GM12878 (cell line): ENCODE measurements around the gene FANCF. TPM values are rescaled to one million over a fixed set of nuclear protein-coding genes. Genes with fewer than 3 reads are reported as not detected.
A peak's percentile ranks its signal among the peaks of the same experiment; 100 is the strongest.

Experiments
- FOS ChIP-seq: IDR thresholded peaks from 3 replicates; pipeline ENCODE4 v1.6.1; 2011; ENCODE audit warnings: borderline replicate concordance; ENCODE audit not compliant: insufficient read length; ENCODE audit errors: extremely low read depth
- GATAD2B ChIP-seq: fragments of 450-650 bp; conservative IDR thresholded peaks from 2 replicates; pipeline ENCODE4 v1.6.1; 2017; ENCODE audit warnings: low read depth, mild to moderate bottlenecking, moderate library complexity
- IKZF1 ChIP-seq: fragments of 450-650 bp; conservative IDR thresholded peaks from 2 replicates; pipeline ENCODE4 v1.6.1; 2017; ENCODE audit warnings: antibody characterized with exemption, mild to moderate bottlenecking
- IRF5 ChIP-seq: fragments of 450-650 bp; IDR thresholded peaks from 2 replicates; pipeline ENCODE4 v1.6.1; 2017; ENCODE audit warnings: borderline replicate concordance
- JUNB ChIP-seq: IDR thresholded peaks from 2 replicates; pipeline ENCODE4 v1.6.1; 2016; ENCODE audit warnings: antibody characterized with exemption, mild to moderate bottlenecking
- MTA2 ChIP-seq: fragments of 450-650 bp; IDR thresholded peaks from 2 replicates; pipeline ENCODE4 v1.6.1; 2016; ENCODE audit warnings: low read depth, mild to moderate bottlenecking, moderate library complexity
- NR2C2 ChIP-seq: IDR thresholded peaks from 2 replicates; pipeline ENCODE4 v1.6.1; 2011; ENCODE audit warnings: borderline replicate concordance, low read depth; ENCODE audit not compliant: control insufficient read depth, insufficient read length
- NRF1 ChIP-seq: conservative IDR thresholded peaks from 2 replicates; pipeline ENCODE4 v1.6.1; 2011; ENCODE audit warnings: mild to moderate bottlenecking, low read depth, low read length, improper control_type of control experiment
- PAX8 ChIP-seq: fragments of 450-650 bp; IDR thresholded peaks from 2 replicates; pipeline ENCODE4 v1.6.1; 2017; ENCODE audit warnings: mild to moderate bottlenecking, moderate library complexity
- RAD21 ChIP-seq: IDR thresholded peaks from 2 replicates; pipeline ENCODE4 v1.6.1; 2011; ENCODE audit warnings: mild to moderate bottlenecking, low read depth, low read length, moderate library complexity; ENCODE audit not compliant: insufficient read depth
- SMARCA5 ChIP-seq: fragments of 450-650 bp; IDR thresholded peaks from 2 replicates; pipeline ENCODE4 v1.6.1; 2017; ENCODE audit warnings: mild to moderate bottlenecking
- SREBF2 ChIP-seq: IDR thresholded peaks from 2 replicates; pipeline ENCODE4 v1.6.1; 2012; ENCODE audit warnings: mild to moderate bottlenecking, low read length
- SRF ChIP-seq, 2 experiments: IDR thresholded peaks; 2 replicates each; pipeline ENCODE4 v1.6.1; 2011; ENCODE audit warnings: low read depth in 2 of 2, low read length in 2 of 2, mild to moderate bottlenecking in 1 of 2, moderate library complexity in 1 of 2
- TAF1 ChIP-seq: IDR thresholded peaks from 2 replicates; pipeline ENCODE4 v1.6.1; 2011; ENCODE audit warnings: mild to moderate bottlenecking, low read depth, low read length, borderline replicate concordance
- TBL1XR1 ChIP-seq: IDR thresholded peaks from 2 replicates; pipeline ENCODE4 v1.6.1; 2012; ENCODE audit warnings: low read depth, low read length, improper control_type of control experiment
- TCF12 ChIP-seq: IDR thresholded peaks from 2 replicates; pipeline ENCODE4 v1.6.1; 2011; ENCODE audit warnings: low read depth, mild to moderate bottlenecking, low read length
- TCF7 ChIP-seq: IDR thresholded peaks from 2 replicates; pipeline ENCODE4 v1.6.1; 2014; ENCODE audit warnings: antibody characterized with exemption, borderline replicate concordance
- WRNIP1 ChIP-seq: IDR thresholded peaks from 2 replicates; pipeline ENCODE4 v1.6.1; 2011; ENCODE audit warnings: low read depth, low read length, improper control_type of control experiment, borderline replicate concordance
- ZNF207 ChIP-seq: fragments of 450-650 bp; IDR thresholded peaks from 2 replicates; pipeline ENCODE4 v1.6.1; 2014; ENCODE audit warnings: antibody characterized with exemption, mild to moderate bottlenecking, borderline replicate concordance
- polyA plus RNA-seq, 11 experiments: library from polyadenylated mRNA; depleted of rRNA in 4 of 11; unstranded in 6 of 11; stranded (reverse) in 5 of 11; fragments of >200 nt; fragmentation: Nextera tagmentation in 4 of 11; fragmentation: Illumina TruSeq in 1 of 11; extraction: Ambion mirVana in 4 of 11; extraction: Trizol in 1 of 11; gene quantifications; 1 replicate in 1 of 11; 2 replicates in 10 of 11; pipeline versions ENCODE4 v1.2.1 to v1.2.3, GENCODE V29; 2011 to 2016; ENCODE audit warnings: inconsistent platforms in 2 of 11, missing spikeins in 2 of 11, low read depth in 1 of 11
- total RNA-seq, 4 experiments: library from RNA; depleted of rRNA in 3 of 4; stranded (reverse); fragments of >200 nt in 3 of 4; fragmentation: Illumina TruSeq in 1 of 4; extraction: Trizol in 1 of 4; gene quantifications; 2 replicates each; pipeline versions ENCODE4 v1.2.1 to v1.2.3, GENCODE V29; 2013 to 2021
- TF ChIP-seq, protein P1 (sequence below), 3 experiments: IDR thresholded peaks in 2 of 3; conservative IDR thresholded peaks in 1 of 3; 2 replicates each; pipeline ENCODE4 v1.5.1; 2011; ENCODE audit warnings: low read depth in 3 of 3, low read length in 3 of 3, mild to moderate bottlenecking in 3 of 3, control low read depth in 2 of 3, moderate library complexity in 2 of 3, inconsistent platforms in 1 of 3, mixed read lengths in 1 of 3; ENCODE audit not compliant: control insufficient read depth in 2 of 3, insufficient read depth in 1 of 3; ENCODE audit errors: extremely low read depth in 1 of 3
- TF ChIP-seq, protein P2 (sequence below): fragments of 450-650 bp; IDR thresholded peaks from 2 replicates; pipeline ENCODE4 v1.6.1; 2017; ENCODE audit warnings: mild to moderate bottlenecking, moderate library complexity

The FANCF gene
- total and polyA plus RNA-seq, 10 of the 15 experiments (the other 5 are each of a cell fraction or from before 2014, with no cell fraction given): 1.6 to 19.9 (median 12.2) TPM

DNA sequence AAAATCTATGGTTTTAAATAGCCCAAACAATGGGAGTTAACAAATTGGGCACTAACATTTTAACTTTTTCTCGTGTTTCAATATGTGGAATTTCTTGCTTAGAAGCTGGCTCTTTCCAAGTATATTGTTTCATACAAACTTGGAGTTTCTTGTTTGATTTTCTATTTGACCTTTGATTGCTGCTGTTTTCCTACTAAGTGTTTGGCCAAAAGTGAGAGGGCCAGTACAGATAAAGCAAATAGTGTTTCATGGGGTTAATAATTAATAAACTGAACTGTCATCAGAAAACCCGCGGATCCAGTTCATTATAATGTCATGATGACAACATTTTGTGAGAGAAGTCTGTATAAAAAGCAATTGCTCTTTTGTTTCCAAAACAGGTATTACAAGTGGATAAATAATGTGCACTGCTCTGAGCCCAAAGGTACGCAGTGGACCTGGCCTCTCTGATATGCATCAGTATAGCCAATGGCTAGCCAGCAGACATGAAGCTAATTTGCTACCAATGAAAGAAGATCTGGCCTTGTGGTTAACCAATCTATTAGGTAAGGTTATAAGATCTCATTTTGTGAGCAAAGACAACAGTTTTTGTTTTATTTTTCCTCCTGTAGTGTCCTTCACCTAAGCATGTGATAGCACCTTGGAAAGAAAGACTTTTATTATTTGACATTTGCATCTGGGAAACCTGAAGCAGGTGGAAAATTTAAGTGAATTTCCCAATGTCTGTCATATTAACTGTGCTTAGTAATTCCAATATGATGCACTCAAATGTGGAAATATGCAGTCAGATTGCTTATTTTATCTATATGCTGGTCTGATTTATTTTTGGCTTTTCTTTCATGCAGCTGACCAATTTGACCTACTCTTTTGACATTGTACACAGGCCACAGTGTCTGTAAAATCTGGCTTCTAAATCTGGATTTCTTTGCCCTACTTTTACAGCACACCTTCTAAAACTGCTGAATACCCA is 49.1 kb upstream of the FANCF start (continued):
- peak; percentile 15; the same call in 1 of the 2 replicates for TF ChIP-seq PAX8
- TF ChIP-seq RAD21: no peak
- TF ChIP-seq IKZF1: peak; percentile 67
- TF ChIP-seq GATAD2B: peak; percentile 31; the same call in 1 of the 2 replicates
- TF ChIP-seq TBL1XR1: no peak
- TF ChIP-seq ZNF207: no peak
- no peak for TF ChIP-seq FOS
- TF ChIP-seq NRF1: no peak
- peak; percentile 84 for TF ChIP-seq MTA2
- peak; percentile 47; the same call in 1 of the 2 replicates for TF ChIP-seq TCF7
- no peak for TF ChIP-seq SMARCA5
- no peak for TF ChIP-seq IRF5
- TF ChIP-seq TCF12: no peak
- TF ChIP-seq JUNB: peak; percentile 63
- TF ChIP-seq, protein P1, sequence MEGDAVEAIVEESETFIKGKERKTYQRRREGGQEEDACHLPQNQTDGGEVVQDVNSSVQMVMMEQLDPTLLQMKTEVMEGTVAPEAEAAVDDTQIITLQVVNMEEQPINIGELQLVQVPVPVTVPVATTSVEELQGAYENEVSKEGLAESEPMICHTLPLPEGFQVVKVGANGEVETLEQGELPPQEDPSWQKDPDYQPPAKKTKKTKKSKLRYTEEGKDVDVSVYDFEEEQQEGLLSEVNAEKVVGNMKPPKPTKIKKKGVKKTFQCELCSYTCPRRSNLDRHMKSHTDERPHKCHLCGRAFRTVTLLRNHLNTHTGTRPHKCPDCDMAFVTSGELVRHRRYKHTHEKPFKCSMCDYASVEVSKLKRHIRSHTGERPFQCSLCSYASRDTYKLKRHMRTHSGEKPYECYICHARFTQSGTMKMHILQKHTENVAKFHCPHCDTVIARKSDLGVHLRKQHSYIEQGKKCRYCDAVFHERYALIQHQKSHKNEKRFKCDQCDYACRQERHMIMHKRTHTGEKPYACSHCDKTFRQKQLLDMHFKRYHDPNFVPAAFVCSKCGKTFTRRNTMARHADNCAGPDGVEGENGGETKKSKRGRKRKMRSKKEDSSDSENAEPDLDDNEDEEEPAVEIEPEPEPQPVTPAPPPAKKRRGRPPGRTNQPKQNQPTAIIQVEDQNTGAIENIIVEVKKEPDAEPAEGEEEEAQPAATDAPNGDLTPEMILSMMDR (IDR thresholded peaks at IDR 0.05 in 2 of 3, conservative IDR thresholded peaks at IDR 0.05 in 1 of 3; ENCODE audit: control insufficient read depth in 2 of 3, extremely low read depth in 1 of 3, insufficient read depth in 1 of 3, low read depth in 3 of 3, low read length in 3 of 3): no peak
- TF ChIP-seq TAF1: no peak
- TF ChIP-seq SRF (IDR thresholded peaks at IDR 0.05; ENCODE audit: low read depth in 2 of 2, low read length in 2 of 2): no peak
- no peak for TF ChIP-seq NR2C2
- no peak for TF ChIP-seq SREBF2
- TF ChIP-seq, protein P2, sequence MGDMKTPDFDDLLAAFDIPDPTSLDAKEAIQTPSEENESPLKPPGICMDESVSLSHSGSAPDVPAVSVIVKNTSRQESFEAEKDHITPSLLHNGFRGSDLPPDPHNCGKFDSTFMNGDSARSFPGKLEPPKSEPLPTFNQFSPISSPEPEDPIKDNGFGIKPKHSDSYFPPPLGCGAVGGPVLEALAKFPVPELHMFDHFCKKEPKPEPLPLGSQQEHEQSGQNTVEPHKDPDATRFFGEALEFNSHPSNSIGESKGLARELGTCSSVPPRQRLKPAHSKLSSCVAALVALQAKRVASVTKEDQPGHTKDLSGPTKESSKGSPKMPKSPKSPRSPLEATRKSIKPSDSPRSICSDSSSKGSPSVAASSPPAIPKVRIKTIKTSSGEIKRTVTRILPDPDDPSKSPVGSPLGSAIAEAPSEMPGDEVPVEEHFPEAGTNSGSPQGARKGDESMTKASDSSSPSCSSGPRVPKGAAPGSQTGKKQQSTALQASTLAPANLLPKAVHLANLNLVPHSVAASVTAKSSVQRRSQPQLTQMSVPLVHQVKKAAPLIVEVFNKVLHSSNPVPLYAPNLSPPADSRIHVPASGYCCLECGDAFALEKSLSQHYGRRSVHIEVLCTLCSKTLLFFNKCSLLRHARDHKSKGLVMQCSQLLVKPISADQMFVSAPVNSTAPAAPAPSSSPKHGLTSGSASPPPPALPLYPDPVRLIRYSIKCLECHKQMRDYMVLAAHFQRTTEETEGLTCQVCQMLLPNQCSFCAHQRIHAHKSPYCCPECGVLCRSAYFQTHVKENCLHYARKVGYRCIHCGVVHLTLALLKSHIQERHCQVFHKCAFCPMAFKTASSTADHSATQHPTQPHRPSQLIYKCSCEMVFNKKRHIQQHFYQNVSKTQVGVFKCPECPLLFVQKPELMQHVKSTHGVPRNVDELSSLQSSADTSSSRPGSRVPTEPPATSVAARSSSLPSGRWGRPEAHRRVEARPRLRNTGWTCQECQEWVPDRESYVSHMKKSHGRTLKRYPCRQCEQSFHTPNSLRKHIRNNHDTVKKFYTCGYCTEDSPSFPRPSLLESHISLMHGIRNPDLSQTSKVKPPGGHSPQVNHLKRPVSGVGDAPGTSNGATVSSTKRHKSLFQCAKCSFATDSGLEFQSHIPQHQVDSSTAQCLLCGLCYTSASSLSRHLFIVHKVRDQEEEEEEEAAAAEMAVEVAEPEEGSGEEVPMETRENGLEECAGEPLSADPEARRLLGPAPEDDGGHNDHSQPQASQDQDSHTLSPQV: 0 out of 2 replicates have a peak, but pooled peaks have one; percentile 34
- no peak for TF ChIP-seq WRNIP1
